GM20431 (cell line): ENCODE measurements around the gene PDXK.

Source experiments
- in situ Hi-C: fragments of 300-500 bp; cut with MseI, MboI; formaldehyde crosslinking; loops from one replicate; pipeline ENCODE4 v1.15.0; 2020; ENCODE audit warnings: low sequenced_read_pairs; ENCODE audit not compliant: unreplicated experiment

PDXK gene

GRCh38 chr21:43739621-43740435, 20.9 kb downstream of the PDXK start:
- in situ Hi-C loops = no loop called here

DNA sequence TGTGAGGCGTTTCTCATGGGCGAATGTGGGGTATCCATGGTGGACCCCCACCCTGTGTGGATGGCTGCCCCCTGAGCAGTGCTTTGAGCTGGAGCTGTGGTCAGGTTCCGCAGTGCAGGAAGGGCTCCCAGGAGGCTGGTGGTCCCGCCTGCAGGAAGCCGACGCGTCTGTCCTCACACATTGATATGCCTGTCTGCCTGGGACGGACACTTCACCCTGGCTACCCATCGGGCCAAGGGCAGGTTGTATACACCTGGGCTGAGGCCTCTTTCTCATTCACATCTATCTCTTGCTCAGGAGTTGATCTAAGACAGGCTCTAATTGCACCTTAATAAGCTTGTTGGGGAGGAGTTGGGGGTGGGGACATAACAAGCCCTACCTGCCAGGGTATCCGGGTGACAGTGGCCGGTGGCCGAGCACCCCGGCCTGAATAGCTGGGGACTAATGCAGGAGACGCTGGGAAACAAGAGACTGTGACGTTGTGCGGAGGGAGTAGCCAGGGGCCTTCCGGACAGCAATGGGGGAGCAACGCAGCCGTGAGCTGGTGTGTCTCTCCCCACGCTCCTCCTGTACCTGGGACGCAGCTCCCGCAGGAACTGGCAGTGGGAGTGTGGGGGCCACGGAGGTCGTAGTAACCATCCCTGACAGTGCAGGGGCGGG, 21.7 kb downstream of the PDXK start:
- in situ Hi-C loops = no loop called here

DNA sequence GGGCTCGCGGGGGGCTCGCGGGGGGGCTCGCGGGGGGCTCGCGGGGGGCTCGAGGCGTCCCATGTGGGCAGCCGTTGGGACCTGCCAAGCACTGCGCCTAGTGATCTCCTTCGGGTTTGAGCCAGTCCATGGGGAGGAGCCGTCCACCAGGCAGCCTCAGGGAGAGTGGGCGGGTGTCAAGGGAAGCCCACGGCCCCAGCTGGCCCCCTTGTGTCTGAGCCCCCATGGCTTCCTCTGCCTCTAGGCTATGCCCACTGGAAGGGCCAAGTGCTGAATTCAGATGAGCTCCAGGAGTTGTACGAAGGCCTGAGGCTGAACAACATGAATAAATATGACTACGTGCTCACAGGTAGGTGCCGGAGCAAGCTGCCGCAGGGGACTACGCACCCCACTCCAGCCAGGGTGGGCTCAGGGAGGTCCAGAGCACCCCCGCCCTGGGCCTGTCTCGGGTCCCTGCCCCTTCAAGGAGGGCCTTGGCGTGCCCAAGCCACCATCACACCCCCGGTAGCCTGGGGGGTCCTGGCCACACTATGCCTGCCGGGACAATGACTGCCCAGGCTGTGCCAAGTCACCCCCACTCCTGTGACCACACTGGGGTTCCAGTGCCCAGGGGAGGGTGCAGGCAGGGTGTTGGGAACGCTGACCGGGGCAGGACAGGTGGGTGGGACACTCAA, 22.6 kb downstream of the PDXK start:
- in situ Hi-C loops = no loop called here

DNA sequence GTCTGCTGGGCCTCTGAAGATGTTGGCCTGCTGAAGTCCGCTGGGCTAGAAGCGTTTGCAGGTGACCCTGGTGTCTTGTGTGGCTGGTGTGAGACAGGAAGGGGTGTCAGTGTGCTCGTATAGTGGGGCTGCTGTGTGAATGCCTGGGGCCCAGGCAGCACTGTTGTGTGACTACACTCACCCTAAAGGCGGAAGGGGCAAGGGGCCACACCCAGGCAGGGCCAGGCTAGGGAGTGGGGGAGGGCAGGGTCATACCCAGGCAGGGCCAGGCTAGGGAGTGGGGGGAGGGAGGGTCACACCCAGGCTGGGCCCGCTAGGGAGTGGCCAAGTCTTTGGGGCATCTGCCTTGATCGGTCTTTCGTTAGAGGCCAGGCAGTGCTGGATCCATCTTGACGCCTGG, 25.0 kb downstream of the PDXK start:
- in situ Hi-C loops = no loop called here

DNA sequence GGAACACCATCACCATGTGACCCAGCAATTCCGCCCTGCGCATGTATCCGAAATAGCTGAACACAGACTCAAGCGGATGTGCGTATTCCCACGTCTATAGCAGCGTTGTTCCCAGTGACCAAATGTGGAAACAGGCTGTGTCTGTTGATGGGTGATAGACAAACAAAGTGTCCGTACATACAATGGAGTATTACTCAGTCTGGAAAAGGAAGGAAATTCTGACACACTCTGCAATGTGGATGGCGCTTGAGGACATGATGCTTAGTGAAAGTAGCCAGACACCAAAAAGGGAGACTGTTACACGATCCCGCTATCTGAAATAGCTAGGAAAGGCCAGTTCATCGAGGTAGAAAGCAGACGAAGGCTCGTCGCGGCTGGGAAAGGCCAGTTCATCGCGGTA, 25.8 kb downstream of the PDXK start:
- in situ Hi-C loops = no loop called here

- in situ Hi-C loops = no loop called here
These were observed 27.0 kb downstream of the PDXK start for GRCh38 chr21:43745772-43746517.

DNA sequence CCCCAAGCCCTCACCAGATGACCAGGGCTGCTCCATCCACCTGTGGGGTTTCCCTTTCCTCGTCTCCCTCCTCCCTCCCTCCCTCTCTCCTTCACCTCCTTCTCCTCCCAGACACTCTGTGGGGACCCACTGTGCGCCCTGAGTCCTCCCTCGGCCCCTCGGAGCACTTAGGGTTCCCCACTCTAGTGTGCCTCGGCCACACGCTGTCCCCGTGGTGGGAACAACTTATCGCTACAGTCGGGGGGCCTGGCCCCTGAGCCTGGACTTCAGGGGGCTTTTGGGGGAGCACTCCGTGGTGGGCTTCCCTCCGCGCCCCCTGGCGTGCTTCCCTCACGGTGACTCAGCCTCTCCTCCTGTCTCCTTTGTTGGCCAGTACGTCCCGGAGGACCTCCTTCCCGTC, 29.7 kb downstream of the PDXK start:
- in situ Hi-C loops = no loop called here

DNA sequence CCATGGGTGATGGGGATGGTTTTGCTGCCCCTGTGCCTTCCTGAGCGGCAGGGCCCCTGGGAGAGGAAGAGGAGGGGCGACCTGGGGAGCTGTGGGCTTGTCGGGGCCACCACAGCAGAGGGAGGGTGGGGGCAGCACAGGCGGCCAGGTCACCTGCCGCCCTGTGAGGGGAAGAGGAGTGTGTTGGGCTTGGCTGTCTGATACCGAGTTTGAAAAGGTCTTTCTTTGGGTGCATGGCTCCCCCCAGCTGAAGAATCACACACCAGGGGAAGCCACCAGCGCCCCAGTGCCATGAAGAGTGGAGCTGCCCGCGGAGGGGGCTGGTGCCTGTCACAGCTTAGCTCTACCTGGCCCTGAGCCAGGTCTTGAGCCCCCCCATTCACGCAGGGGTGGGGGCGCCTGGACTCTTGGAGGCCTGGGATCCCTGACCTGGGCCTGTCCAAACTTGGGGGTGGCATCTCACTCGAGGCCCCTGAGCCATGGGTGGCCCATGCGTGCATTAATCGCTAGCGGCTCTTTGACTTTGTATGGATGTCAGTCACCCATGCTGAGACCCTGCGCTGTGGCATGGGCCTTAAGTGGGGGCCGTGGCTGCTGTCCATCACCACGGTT, 30.8 kb downstream of the PDXK start:
- in situ Hi-C loops = no loop called here

- in situ Hi-C loops = no loop called here
These were observed 31.6 kb downstream of the PDXK start for GRCh38 chr21:43750339-43751033.

- in situ Hi-C loops = no loop called here
These were observed 33.1 kb downstream of the PDXK start for GRCh38 chr21:43751955-43752591.

GRCh38 chr21:43752758-43753438, 34.0 kb downstream of the PDXK start:
- in situ Hi-C loops = no loop called here

GRCh38 chr21:43753439-43753799, 34.5 kb downstream of the PDXK start:
- in situ Hi-C loops = no loop called here

GRCh38 chr21:43754948-43755781, 36.2 kb downstream of the PDXK start:
- in situ Hi-C loops = no loop called here

DNA sequence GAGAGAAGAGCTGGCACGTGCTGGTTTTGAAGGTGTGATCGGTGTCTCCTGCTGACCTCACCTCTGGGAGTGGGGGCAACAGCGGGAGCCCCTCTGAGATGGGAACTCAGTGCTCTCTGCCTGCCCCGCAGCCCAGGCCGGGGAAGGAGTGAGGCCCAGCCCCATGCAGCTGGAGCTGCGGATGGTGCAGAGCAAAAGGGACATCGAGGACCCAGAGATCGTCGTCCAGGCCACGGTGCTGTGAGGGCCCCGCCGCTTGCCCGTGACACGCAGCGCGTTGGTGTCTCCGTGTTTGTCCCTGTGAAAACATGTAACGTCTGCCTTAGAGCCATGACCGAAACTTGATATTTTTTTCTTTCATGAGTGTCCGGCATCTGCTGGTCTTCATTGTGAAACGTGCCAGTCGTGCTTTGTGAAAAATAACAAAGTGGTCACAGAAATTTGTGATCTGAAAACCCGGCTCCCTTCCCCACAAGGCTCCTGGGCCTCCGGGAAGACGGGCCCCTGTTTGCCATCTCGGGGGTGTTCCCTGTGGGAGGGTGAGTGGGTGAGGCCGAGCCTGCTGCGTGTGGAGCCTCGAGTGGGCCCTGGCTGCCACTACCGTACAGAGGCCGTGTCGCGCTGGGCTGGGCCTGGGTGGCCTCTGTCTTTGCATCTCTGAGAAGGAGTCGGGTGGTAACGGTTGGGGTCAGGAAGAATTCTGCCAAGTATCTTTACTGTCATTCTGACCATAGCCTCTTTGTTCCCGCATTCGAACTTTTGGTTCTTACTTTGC, 37.1 kb downstream of the PDXK start:
- in situ Hi-C loops = no loop called here

- in situ Hi-C loops = no loop called here
These were observed 38.7 kb downstream of the PDXK start for GRCh38 chr21:43757601-43758000.

DNA sequence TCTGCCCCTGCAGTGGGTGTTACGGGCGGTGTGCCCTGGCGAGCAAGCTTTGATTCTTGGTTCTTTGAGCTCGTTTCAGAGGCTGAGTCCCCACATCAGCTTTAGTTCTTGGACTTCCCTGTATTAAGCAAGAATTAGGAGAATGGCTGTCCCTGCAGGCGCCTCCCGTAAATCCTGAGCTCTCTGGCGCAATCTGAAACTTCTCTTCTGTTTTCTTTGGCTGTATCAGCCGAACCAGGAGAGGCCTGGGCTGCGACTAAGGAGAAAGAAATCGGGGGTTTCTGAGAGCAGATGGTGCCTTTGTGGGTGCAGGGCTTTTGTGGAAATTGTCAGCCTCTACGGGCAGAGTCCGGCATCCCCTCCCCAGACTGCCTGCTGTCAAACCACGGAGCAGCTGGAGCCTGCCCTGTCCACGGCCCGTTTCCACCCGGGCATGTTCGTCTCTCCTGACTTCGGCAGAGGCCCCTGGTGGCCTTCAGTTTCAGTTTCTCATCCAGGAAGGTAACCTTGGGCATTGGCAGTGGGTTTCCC, 39.2 kb downstream of the PDXK start:
- in situ Hi-C loops = no loop called here

GRCh38 chr21:43758811-43759210, 39.9 kb downstream of the PDXK start:
- in situ Hi-C loops = no loop called here
